ENCODE measurements around the gene SRP68.

SRP68 gene

GRCh38 chr17:75991396-75991795, 80.9 kb downstream of the SRP68 start:
- Histone ChIP-seq H3K79me2 (ENCODE audit: insufficient read depth, low read length) (no peaks in the 10 kb centered on the region), H3K9ac (ENCODE audit: low read depth, low read length, poor library complexity, severe bottlenecking) (no peak overlapping the region), H3K36me3 (ENCODE audit: insufficient read depth, low read length) (peaks cover 34% of the 10 kb centered on the region; the same call in 1 of the 2 replicates), H3K27me3 (ENCODE audit: insufficient read depth, low read length, poor library complexity, severe bottlenecking) (no peaks in the 10 kb centered on the region), H2AFZ (ENCODE audit: low read length) (no peak overlapping the region), H3K4me2 (ENCODE audit: low read depth, low read length, poor library complexity, severe bottlenecking) (no peak overlapping the region), H3K9me3 (ENCODE audit: insufficient read depth, low read depth, low read length) (no peaks in the 10 kb centered on the region), H3K4me1 (ENCODE audit: insufficient read depth, low read length, poor library complexity, severe bottlenecking) (peaks cover 1% of the 10 kb centered on the region), H3K4me3 (ENCODE audit: low read length, poor library complexity, severe bottlenecking) (no peak overlapping the region), H3K9me2 (replicated peaks; ENCODE audit: low read depth, low read length) (no peaks in the 10 kb centered on the region), H3F3A (ENCODE audit: low read depth) (no peaks in the 10 kb centered on the region), H4K20me1 (ENCODE audit: insufficient read depth, low read length, poor library complexity, severe bottlenecking) (no peaks in the 10 kb centered on the region)
- no peak for TF ChIP-seq CTCF (conservative IDR thresholded peaks at IDR 0.05; ENCODE audit: low read length)
- TF ChIP-seq EZH2phosphoT487 (IDR thresholded peaks at IDR 0.05; ENCODE audit: borderline replicate concordance) = no peak
